H1 (cell line): ENCODE results near the gene VENTX. TPM values are rescaled to one million over a fixed set of nuclear protein-coding genes. Genes with fewer than 3 reads are reported as not detected.

Source experiments
- CTCF ChIA-PET: fragments of 300-600 bp; sonication (Branson Sonifier 250); formaldehyde crosslinking; loops from one replicate; lab custom pipeline; 2021; ENCODE audit not compliant: partially characterized antibody; lab: Charles Lee
- POLR2A ChIA-PET: fragments of 300-600 bp; sonication (Branson Sonifier 250); formaldehyde crosslinking; loops from one replicate; lab custom pipeline; 2021; ENCODE audit warnings: inconsistent platforms; ENCODE audit not compliant: partially characterized antibody; lab: Charles Lee
- DNase-seq, 2 experiments: peaks; one replicate each; pipeline versions ENCODE4 v3.0.0 to v3.0.0-alpha.2; 2010 to 2022; ENCODE audit warnings: low spot score in 2 of 2, low read depth in 1 of 2, mixed read lengths in 1 of 2
- FAIRE-seq: peaks from 2 replicates; lab custom pipeline; 2011; peaks lifted over from hg19 to GRCh38; lab: Jason Lieb, UNC
- H2AFZ ChIP-seq: 2 replicates; pipeline ENCODE4 v1.8.1; 2012; ENCODE audit warnings: low read length, inconsistent platforms
- H2AK5ac ChIP-seq: 2 replicates; pipeline ENCODE4 v1.6.1; 2013; ENCODE audit warnings: low read depth, low read length
- H2BK120ac ChIP-seq: replicated peaks from 2 replicates; pipeline ENCODE3; 2013; ENCODE audit warnings: low read depth, low read length, inconsistent platforms
- H2BK12ac ChIP-seq: 2 replicates; pipeline ENCODE4 v1.6.1; 2013; ENCODE audit warnings: low read depth, low read length
- H2BK15ac ChIP-seq: 2 replicates; pipeline ENCODE4 v1.6.1; 2013; ENCODE audit warnings: low read length
- H2BK20ac ChIP-seq: 2 replicates; pipeline ENCODE4 v1.6.1; 2013; ENCODE audit warnings: low read length
- H2BK5ac ChIP-seq: 2 replicates; pipeline ENCODE4 v1.6.1; 2013; ENCODE audit warnings: low read depth, low read length
- H3K14ac ChIP-seq: 2 replicates; pipeline ENCODE4 v1.6.1; 2013; ENCODE audit warnings: inconsistent platforms; ENCODE audit not compliant: insufficient read length
- H3K18ac ChIP-seq: 2 replicates; pipeline ENCODE4 v1.6.1; 2013; ENCODE audit warnings: low read length; ENCODE audit errors: extremely low read depth
- H3K23ac ChIP-seq: 2 replicates; pipeline ENCODE4 v1.6.1; 2013; ENCODE audit warnings: inconsistent platforms; ENCODE audit not compliant: insufficient read length
- H3K23me2 ChIP-seq: 2 replicates; pipeline ENCODE4 v1.6.1; 2013; ENCODE audit warnings: low read depth, low read length
- H3K27ac ChIP-seq: 2 replicates; pipeline ENCODE4 v1.6.1; 2011; ENCODE audit warnings: low read depth, low read length, inconsistent platforms
- H3K27me3 ChIP-seq, 4 experiments: replicated peaks in 1 of 4; 1 replicate in 1 of 4; 2 replicates in 3 of 4; pipeline versions ENCODE4 v1.6.1 to v1.8.1; 2011 to 2013; ENCODE audit warnings: low read length in 3 of 4, mild to moderate bottlenecking in 3 of 4, inconsistent platforms in 2 of 4, mixed read lengths in 2 of 4, moderate library complexity in 1 of 4; ENCODE audit not compliant: control insufficient read depth in 3 of 4, insufficient read depth in 3 of 4; ENCODE audit errors: extremely low read depth in 1 of 4
- H3K36me3 ChIP-seq, 4 experiments: 2 replicates each; pipeline versions ENCODE4 v1.6.1 to v1.8.1; 2011 to 2013; ENCODE audit warnings: mild to moderate bottlenecking in 4 of 4, low read length in 3 of 4, moderate library complexity in 2 of 4, control low read depth in 1 of 4, inconsistent platforms in 1 of 4; ENCODE audit not compliant: insufficient read depth in 4 of 4, control insufficient read depth in 2 of 4
- H3K4ac ChIP-seq: replicated peaks from 2 replicates; pipeline ENCODE3; 2013; ENCODE audit warnings: low read length, low read depth, mixed read lengths, inconsistent platforms; ENCODE audit not compliant: insufficient read length
- H3K4me1 ChIP-seq, 4 experiments: replicated peaks in 1 of 4; 1 replicate in 1 of 4; 2 replicates in 3 of 4; pipeline versions ENCODE4 v1.6.1 to v1.8.1; 2011 to 2013; ENCODE audit warnings: low read length in 3 of 4, inconsistent platforms in 2 of 4, mixed read lengths in 1 of 4; ENCODE audit not compliant: insufficient read depth in 4 of 4, control insufficient read depth in 3 of 4
- H3K4me2 ChIP-seq, 2 experiments: 2 replicates each; pipeline versions ENCODE4 v1.6.1 to v1.8.1; 2011 to 2013; ENCODE audit warnings: low read depth in 2 of 2, low read length in 2 of 2, control low read depth in 1 of 2, inconsistent platforms in 1 of 2, mild to moderate bottlenecking in 1 of 2; ENCODE audit not compliant: insufficient read depth in 1 of 2
- H3K4me3 ChIP-seq, 4 experiments: fragments of 200-600, 300-600 bp in 1 of 4; sonication (generic), shearing (Covaris generic), sonication (Bioruptor Twin) in 1 of 4; 2 replicates each; pipeline versions ENCODE4 v1.5.1 to v1.8.1; 2011 to 2016; ENCODE audit warnings: low read length in 4 of 4, low read depth in 3 of 4, control low read depth in 2 of 4, inconsistent platforms in 2 of 4, mild to moderate bottlenecking in 2 of 4, mixed read lengths in 1 of 4, moderate library complexity in 1 of 4; ENCODE audit not compliant: insufficient read depth in 2 of 4; ENCODE audit errors: extremely low read depth in 1 of 4
- H3K56ac ChIP-seq: replicated peaks from 2 replicates; pipeline ENCODE3; 2013; ENCODE audit warnings: low read depth, mild to moderate bottlenecking, mixed read lengths, low read length, inconsistent platforms; ENCODE audit not compliant: insufficient read length
- H3K79me1 ChIP-seq: 2 replicates; pipeline ENCODE4 v1.6.1; 2013; ENCODE audit warnings: low read depth, low read length, control low read depth
- H3K79me2 ChIP-seq, 2 experiments: 2 replicates each; pipeline versions ENCODE4 v1.6.1 to v1.8.1; 2012 to 2013; ENCODE audit warnings: low read length in 2 of 2, mild to moderate bottlenecking in 2 of 2, inconsistent platforms in 1 of 2; ENCODE audit not compliant: insufficient read depth in 2 of 2, control insufficient read depth in 1 of 2
- H3K9ac ChIP-seq, 4 experiments: replicated peaks in 1 of 4; 1 replicate in 1 of 4; 2 replicates in 3 of 4; pipeline versions ENCODE4 v1.6.1 to v1.8.1; 2011 to 2013; ENCODE audit warnings: low read depth in 3 of 4, low read length in 3 of 4, control low read depth in 2 of 4, mild to moderate bottlenecking in 2 of 4, moderate library complexity in 2 of 4, inconsistent platforms in 1 of 4; ENCODE audit errors: extremely low read depth in 1 of 4
- H3K9me3 ChIP-seq, 2 experiments: 2 replicates each; pipeline versions ENCODE4 v1.6.1 to v1.8.1; 2012 to 2013; ENCODE audit warnings: mild to moderate bottlenecking in 2 of 2, moderate library complexity in 2 of 2, control low read depth in 1 of 2, inconsistent platforms in 1 of 2, low read depth in 1 of 2, low read length in 1 of 2, mixed read lengths in 1 of 2; ENCODE audit not compliant: insufficient read depth in 2 of 2
- H4K20me1 ChIP-seq, 2 experiments: replicated peaks in 1 of 2; 2 replicates each; pipeline versions ENCODE3 to v1.8.1; 2011 to 2013; ENCODE audit warnings: inconsistent platforms in 2 of 2, low read length in 2 of 2, mild to moderate bottlenecking in 1 of 2; ENCODE audit not compliant: insufficient read depth in 2 of 2, control insufficient read depth in 1 of 2
- H4K5ac ChIP-seq: 2 replicates; pipeline ENCODE4 v1.6.1; 2013; ENCODE audit warnings: low read length, low read depth, mixed read lengths, inconsistent platforms; ENCODE audit not compliant: insufficient read length
- H4K8ac ChIP-seq: 2 replicates; pipeline ENCODE4 v1.8.0; 2013; ENCODE audit warnings: mild to moderate bottlenecking, moderate library complexity, low read length, inconsistent platforms; ENCODE audit not compliant: insufficient read depth; ENCODE audit errors: extremely low read depth
- H4K91ac ChIP-seq: replicated peaks from 2 replicates; pipeline ENCODE3; 2013; ENCODE audit warnings: low read length, mixed read lengths, inconsistent platforms; ENCODE audit not compliant: insufficient read length
- ATF3 ChIP-seq: IDR thresholded peaks from 2 replicates; pipeline ENCODE4 v1.6.1; 2011; ENCODE audit warnings: low read depth, mild to moderate bottlenecking, low read length; ENCODE audit not compliant: insufficient read depth
- CTCF ChIP-seq, 3 experiments: IDR thresholded peaks; 1 replicate in 2 of 3; 2 replicates in 1 of 3; pipeline versions ENCODE4 v1.5.1 to v1.6.1; 2011; ENCODE audit warnings: low read length in 3 of 3, mild to moderate bottlenecking in 3 of 3, inconsistent platforms in 2 of 3, low read depth in 1 of 3, moderate library complexity in 1 of 3; ENCODE audit not compliant: insufficient read depth in 1 of 3; ENCODE audit errors: control extremely low read depth in 1 of 3
- GTF2F1 ChIP-seq: IDR thresholded peaks from 2 replicates; pipeline ENCODE4 v1.6.1; 2012; ENCODE audit warnings: low read depth, low read length, improper control_type of control experiment, borderline replicate concordance
- HDAC2 ChIP-seq, 2 experiments: fragments of 300-600 bp in 1 of 2; sonication (generic) in 1 of 2; IDR thresholded peaks; 2 replicates each; pipeline ENCODE4 v1.6.1; 2011 to 2012; ENCODE audit warnings: low read depth in 2 of 2, low read length in 2 of 2, mild to moderate bottlenecking in 2 of 2, moderate library complexity in 2 of 2, borderline replicate concordance in 1 of 2, inconsistent platforms in 1 of 2
- POLR2A ChIP-seq, 2 experiments: IDR thresholded peaks; 1 replicate in 1 of 2; 2 replicates in 1 of 2; pipeline ENCODE4 v1.6.1; 2011; ENCODE audit warnings: low read depth in 2 of 2, low read length in 2 of 2, mild to moderate bottlenecking in 2 of 2; ENCODE audit errors: control extremely low read depth in 1 of 2
- RXRA ChIP-seq: IDR thresholded peaks from 2 replicates; pipeline ENCODE4 v1.6.1; 2011; ENCODE audit warnings: low read depth, mild to moderate bottlenecking, low read length, moderate library complexity; ENCODE audit not compliant: insufficient read depth
- SAP30 ChIP-seq: fragments of 300-600 bp; sonication (generic); IDR thresholded peaks from 2 replicates; pipeline ENCODE4 v1.7.1; 2012; ENCODE audit warnings: low read length, moderate library complexity, mild to moderate bottlenecking, inconsistent platforms; ENCODE audit not compliant: insufficient read depth, insufficient replicate concordance
- WGBS, 2 experiments: shearing (Covaris generic) in 1 of 2; methylation state at CpG; one replicate each; pipeline versions ENCODE4 v1.1.6 to v1.1.7; 2013 to 2015; ENCODE audit warnings: low lambda C conversion rate in 2 of 2, mixed read lengths in 2 of 2, inconsistent platforms in 1 of 2, low coverage in 1 of 2, missing lambda C conversion rate in 1 of 2; ENCODE audit not compliant: insufficient replicate concordance in 2 of 2, insufficient coverage in 1 of 2, insufficient read length in 1 of 2; ENCODE audit errors: extremely low coverage in 1 of 2, missing lambda C conversion rate in 1 of 2; 5-methylcytosine and 5-hydroxymethylcytosine counted together
- polyA plus RNA-seq, 7 experiments: library from polyadenylated mRNA; depleted of rRNA in 3 of 7; stranded (reverse) in 5 of 7; unstranded in 2 of 7; fragments of >200 nt in 5 of 7; fragments of 200-250 nt in 2 of 7; gene quantifications; 1 replicate in 5 of 7; 2 replicates in 1 of 7; 4 replicates in 1 of 7; pipeline versions ENCODE4 v1.2.1 to v1.2.3, GENCODE V29; 2011 to 2013; ENCODE audit warnings: missing spikeins in 2 of 7, mixed read lengths in 2 of 7
- total RNA-seq: library from RNA; stranded (reverse); fragmentation: NEBNext Ultra II Directional; extraction: Animal tissue kit (Norgen Biotek cat#: 25700); gene quantifications from 2 replicates; pipeline ENCODE4 v1.2.1, GENCODE V29; 2021
- TF ChIP-seq, protein P1 (sequence below): IDR thresholded peaks from 2 replicates; pipeline ENCODE4 v1.6.1; 2011; ENCODE audit warnings: low read length, improper control_type of control experiment

The VENTX gene
- total and polyA plus RNA-seq, 2 of the 8 experiments (the other 6 are each of a cell fraction or from before 2014, with no cell fraction given) = 5.6 TPM

DNA sequence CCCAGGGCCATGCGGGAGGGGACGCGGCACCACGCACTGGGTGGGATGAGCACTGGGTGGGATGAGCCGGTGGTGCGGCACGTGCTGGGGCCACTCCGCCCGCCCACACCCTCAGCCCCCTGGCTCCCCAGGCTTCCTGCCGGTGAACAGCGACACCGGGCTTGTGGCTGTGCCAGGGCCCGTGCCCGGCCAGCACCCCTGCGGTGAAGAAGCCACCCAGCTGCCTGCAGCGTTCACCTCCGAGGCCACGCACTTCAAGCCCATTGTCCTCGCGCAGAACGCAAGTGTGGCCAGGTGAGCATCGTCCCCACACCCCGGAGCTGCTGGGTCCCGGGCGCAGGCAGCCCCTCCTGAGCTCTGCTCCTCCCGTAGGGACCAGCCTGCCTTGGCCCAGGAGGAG, 39.4 kb upstream of the VENTX start:
- Histone ChIP-seq H3K27ac (no peak overlapping the region), H2AK5ac (no peak overlapping the region), H2BK120ac (no peak overlapping the region), H4K20me1 (no peaks in the 10 kb centered on the region), H3K23ac (no peak overlapping the region), H4K91ac (no peak overlapping the region), H3K27me3 (no peaks in the 10 kb centered on the region), H2BK12ac (no peak overlapping the region), H3K79me2 (no peaks in the 10 kb centered on the region), H3K4ac (peak overlapping the region; percentile 53), H3K36me3 (peaks cover 0 to 4% (median 0%) of the 10 kb centered on the region in 4 experiments; a peak in 2 of 8 replicates), H2AFZ (no peak overlapping the region), H2BK20ac (no peak overlapping the region), H3K4me1 (no peaks in the 10 kb centered on the region), H3K9ac (no peak overlapping the region), H3K23me2 (no peaks in the 10 kb centered on the region), H3K4me3 (no peak overlapping the region), H2BK15ac (no peak overlapping the region), H3K18ac (no peak overlapping the region), H3K56ac (no peak overlapping the region), H2BK5ac (no peak overlapping the region), H4K8ac (no peak overlapping the region), H3K79me1 (0 out of 2 replicates have a peak, but pooled peaks cover 2% of the 10 kb centered on the region), H4K5ac (no peak overlapping the region), H3K4me2 (no peak overlapping the region), H3K9me3 (peaks cover 3 to 7% of the 10 kb centered on the region in 2 experiments; a peak in 3 of 4 replicates), H3K14ac (no peak overlapping the region)
- POLR2A ChIA-PET = interaction anchor here (1.1 to 2.9 kb wide), 6 partner anchors 9 to 54 kb away, joined by 3 to 11 read pairs (median 6); no protein-coding TSS in a partner anchor
- DNase-seq (no peak), FAIRE-seq (no peak)
- CTCF ChIA-PET = interaction anchor here (0.6 to 4.5 kb wide), 6 partner anchors 16 to 73 kb away, joined by 3 to 40 read pairs (median 4); no protein-coding TSS in a partner anchor
- WGBS, 2 experiments = 95% methylated on average over 19 of the region's 26 CpGs; no CpG with 5 or more reads in 1 of the 2 experiments
- no peak for TF ChIP-seq ATF3
- TF ChIP-seq, protein P1, sequence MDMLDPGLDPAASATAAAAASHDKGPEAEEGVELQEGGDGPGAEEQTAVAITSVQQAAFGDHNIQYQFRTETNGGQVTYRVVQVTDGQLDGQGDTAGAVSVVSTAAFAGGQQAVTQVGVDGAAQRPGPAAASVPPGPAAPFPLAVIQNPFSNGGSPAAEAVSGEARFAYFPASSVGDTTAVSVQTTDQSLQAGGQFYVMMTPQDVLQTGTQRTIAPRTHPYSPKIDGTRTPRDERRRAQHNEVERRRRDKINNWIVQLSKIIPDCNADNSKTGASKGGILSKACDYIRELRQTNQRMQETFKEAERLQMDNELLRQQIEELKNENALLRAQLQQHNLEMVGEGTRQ = no peak
- TF ChIP-seq CTCF (IDR thresholded peaks at IDR 0.05; ENCODE audit: control extremely low read depth in 1 of 3, insufficient read depth in 1 of 3, low read depth in 1 of 3, low read length in 3 of 3) = no peak
- TF ChIP-seq HDAC2 (IDR thresholded peaks at IDR 0.05; ENCODE audit: borderline replicate concordance in 1 of 2, low read depth in 2 of 2, low read length in 2 of 2) = no peak
- TF ChIP-seq GTF2F1 = no peak
- no peak for TF ChIP-seq RXRA
- TF ChIP-seq POLR2A (IDR thresholded peaks at IDR 0.05; ENCODE audit: control extremely low read depth in 1 of 2, low read depth in 2 of 2, low read length in 2 of 2) = no peak
- TF ChIP-seq SAP30 = no peak
